ENCODE measurements around the gene PI16. TPM values are rescaled to one million over a fixed set of nuclear protein-coding genes. Genes with fewer than 3 reads are reported as not detected.

Gene PI16
- polyA plus RNA-seq, 1 donor from 2014 or later = not detected

- Histone ChIP-seq H3K9me2 (ENCODE audit: insufficient read depth, low read length) (no peaks in the 10 kb centered on the region), H3K4me2 (ENCODE audit: low read length) (no peak overlapping the region), H3K4me3 (ENCODE audit: low read length) (no peak overlapping the region), H3F3A (ENCODE audit: insufficient read depth, low read length, poor library complexity, severe bottlenecking) (no peaks in the 10 kb centered on the region), H3K79me2 (replicated peaks; ENCODE audit: insufficient read depth, low read length) (peaks cover under 1% of the 10 kb centered on the region), H3K36me3 (ENCODE audit: insufficient read depth, low read length) (peaks cover 3% of the 10 kb centered on the region), H3K9ac (ENCODE audit: low read length) (no peak overlapping the region), H4K20me1 (ENCODE audit: insufficient read depth) (no peaks in the 10 kb centered on the region), H3K27me3 (ENCODE audit: insufficient read depth, low read depth, low read length) (no peaks in the 10 kb centered on the region), H3K9me3 (ENCODE audit: low read length) (no peaks in the 10 kb centered on the region), H3K27ac (ENCODE audit: low read length) (no peak overlapping the region), H2AFZ (ENCODE audit: low read depth, low read length) (no peak overlapping the region)
- no peak for TF ChIP-seq REST (IDR thresholded peaks at IDR 0.05; ENCODE audit: borderline replicate concordance)
- no peak for TF ChIP-seq POLR2AphosphoS5 (IDR thresholded peaks at IDR 0.05)
- no peak for TF ChIP-seq SMC3 (conservative IDR thresholded peaks at IDR 0.05; ENCODE audit: poor library complexity)
- no peak for TF ChIP-seq RAD21 (conservative IDR thresholded peaks at IDR 0.05)
- no peak for TF ChIP-seq MXI1 (conservative IDR thresholded peaks at IDR 0.05; ENCODE audit: poor library complexity, severe bottlenecking)
- no peak for TF ChIP-seq EP300 (conservative IDR thresholded peaks at IDR 0.05; ENCODE audit: poor library complexity, severe bottlenecking)
- TF ChIP-seq EZH2 (IDR thresholded peaks at IDR 0.05; ENCODE audit: borderline replicate concordance, insufficient read depth, low read length, poor library complexity, severe bottlenecking) = no peak
- no peak for TF ChIP-seq TAF1 (IDR thresholded peaks at IDR 0.05; ENCODE audit: low read depth)
- no peak for TF ChIP-seq CTCF (IDR thresholded peaks at IDR 0.05; ENCODE audit: poor library complexity, severe bottlenecking)
Observed at GRCh38 chr6:36975231-36976006, 20.9 kb downstream of the PI16 start.

- Histone ChIP-seq H3F3A (ENCODE audit: insufficient read depth, low read length, poor library complexity, severe bottlenecking) (no peaks in the 10 kb centered on the region), H3K4me2 (ENCODE audit: low read length) (no peak overlapping the region), H3K4me3 (ENCODE audit: low read length) (no peak overlapping the region), H4K20me1 (ENCODE audit: insufficient read depth) (no peaks in the 10 kb centered on the region), H3K9ac (ENCODE audit: low read length) (no peak overlapping the region), H3K9me2 (ENCODE audit: insufficient read depth, low read length) (no peaks in the 10 kb centered on the region), H3K36me3 (ENCODE audit: insufficient read depth, low read length) (peaks cover 2% of the 10 kb centered on the region), H2AFZ (ENCODE audit: low read depth, low read length) (no peak overlapping the region), H3K27ac (ENCODE audit: low read length) (no peak overlapping the region), H3K27me3 (ENCODE audit: insufficient read depth, low read depth, low read length) (no peaks in the 10 kb centered on the region), H3K9me3 (ENCODE audit: low read length) (no peaks in the 10 kb centered on the region), H3K79me2 (replicated peaks; ENCODE audit: insufficient read depth, low read length) (peaks cover 5% of the 10 kb centered on the region)
- TF ChIP-seq EZH2 (IDR thresholded peaks at IDR 0.05; ENCODE audit: borderline replicate concordance, insufficient read depth, low read length, poor library complexity, severe bottlenecking) (no peak), RAD21 (conservative IDR thresholded peaks at IDR 0.05) (no peak), CTCF (IDR thresholded peaks at IDR 0.05; ENCODE audit: poor library complexity, severe bottlenecking) (no peak), MXI1 (conservative IDR thresholded peaks at IDR 0.05; ENCODE audit: poor library complexity, severe bottlenecking) (no peak), EP300 (conservative IDR thresholded peaks at IDR 0.05; ENCODE audit: poor library complexity, severe bottlenecking) (no peak), SMC3 (conservative IDR thresholded peaks at IDR 0.05; ENCODE audit: poor library complexity) (no peak), TAF1 (IDR thresholded peaks at IDR 0.05; ENCODE audit: low read depth) (no peak), POLR2AphosphoS5 (IDR thresholded peaks at IDR 0.05) (no peak)
Observed at GRCh38 chr6:36976007-36976264, 21.4 kb downstream of the PI16 start.

Data from neural cell (in vitro differentiated cells).